HL-60 (cell line): ENCODE measurements around the gene SIX1.

Source experiments
- DNase-seq, 2 experiments: peaks; one replicate each; pipeline ENCODE4 v3.0.0-alpha.2; 2010 to 2020; ENCODE audit warnings: low read depth in 1 of 2, low spot score in 1 of 2
- H3K27ac ChIP-seq: fragments of 250-450 bp; sonication (Bioruptor Pico); replicated peaks from 2 replicates; pipeline ENCODE4 v1.5.1; 2020; ENCODE audit warnings: mild to moderate bottlenecking, moderate library complexity
- H3K27me3 ChIP-seq: fragments of 250-450 bp; sonication (Bioruptor Pico); 2 replicates; pipeline ENCODE4 v1.5.1; 2021; ENCODE audit warnings: mild to moderate bottlenecking, moderate library complexity; ENCODE audit not compliant: insufficient read depth, poor library complexity, severe bottlenecking
- H3K4me3 ChIP-seq: replicated peaks from 2 replicates; pipeline ENCODE4 v1.5.1; 2011; ENCODE audit warnings: mild to moderate bottlenecking, control low read depth, low read length; ENCODE audit not compliant: insufficient read depth
- CTCF ChIP-seq: IDR thresholded peaks from one replicate; pipeline ENCODE4 v1.5.1; 2011; ENCODE audit warnings: low read length, control low read depth, inconsistent platforms; ENCODE audit not compliant: insufficient read depth
- GABPA ChIP-seq: IDR thresholded peaks from 2 replicates; pipeline ENCODE4 v1.6.1; 2012; ENCODE audit warnings: low read depth
- POLR2AphosphoS5 ChIP-seq: IDR thresholded peaks from 2 replicates; pipeline ENCODE4 v1.6.1; 2012; ENCODE audit warnings: low read depth
- REST ChIP-seq: IDR thresholded peaks from 2 replicates; pipeline ENCODE4 v1.6.1; 2012; ENCODE audit warnings: low read depth; ENCODE audit not compliant: insufficient replicate concordance
- SPI1 ChIP-seq: IDR thresholded peaks from 2 replicates; pipeline ENCODE4 v1.6.1; 2012; ENCODE audit warnings: low read depth, mild to moderate bottlenecking, borderline replicate concordance

SIX1 gene

GRCh38 chr14:60668431-60669112, 19.3 kb upstream of the SIX1 start:
- H3K27ac ChIP-seq, result no peak overlapping the region
- no peaks in the 10 kb centered on the region for H3K27me3 ChIP-seq
- TF ChIP-seq POLR2AphosphoS5 (no peak), GABPA (no peak), SPI1 (no peak), REST (no peak), CTCF (no peak)
- H3K4me3 ChIP-seq, result no peak overlapping the region
- DNase-seq, result no peak

DNA sequence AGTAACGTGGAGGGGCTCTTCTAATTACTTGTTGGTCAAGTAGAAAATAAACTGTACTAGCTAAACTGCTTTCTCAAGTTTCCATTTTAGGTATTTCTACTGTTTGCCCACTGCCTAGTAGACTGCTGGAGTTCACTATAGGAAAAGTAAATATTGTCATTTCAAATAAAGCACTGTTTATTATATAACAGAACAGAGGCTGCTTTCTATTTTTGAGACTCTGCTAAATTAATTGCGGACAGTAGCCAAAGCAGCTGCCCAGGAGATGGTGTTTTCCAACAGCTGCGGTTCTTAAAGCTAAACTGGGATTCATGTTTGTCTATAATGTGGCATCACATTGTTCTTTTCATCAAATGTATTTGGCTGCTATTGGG, 15.9 kb upstream of the SIX1 start:
- no peak for DNase-seq
- Histone ChIP-seq H3K27me3 (no peaks in the 10 kb centered on the region), H3K27ac (no peak overlapping the region), H3K4me3 (no peak overlapping the region)
- TF ChIP-seq SPI1 (no peak), GABPA (no peak), REST (no peak), CTCF (no peak), POLR2AphosphoS5 (no peak)

DNA sequence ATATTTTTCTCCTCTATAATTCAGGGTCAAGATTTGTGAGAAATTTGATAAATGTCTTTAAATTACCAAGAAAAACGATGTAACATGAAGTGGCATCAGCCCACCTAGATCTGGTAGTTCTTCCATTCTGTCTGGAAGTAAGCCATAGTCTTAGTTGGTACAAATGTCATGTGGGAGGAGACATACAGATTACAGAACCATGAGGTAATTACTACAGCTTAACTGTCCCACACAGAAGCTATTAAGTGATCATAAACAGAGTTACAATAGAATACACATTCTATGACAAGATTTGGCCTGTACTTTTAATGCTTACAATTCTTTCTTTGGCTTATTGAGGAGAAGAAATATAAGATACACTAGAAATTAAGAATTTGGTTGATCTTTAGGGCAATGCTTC, 13.7 kb upstream of the SIX1 start:
- no peak for DNase-seq
- no peak overlapping the region for H3K27ac ChIP-seq
- no peak overlapping the region for H3K4me3 ChIP-seq
- no peak for TF ChIP-seq POLR2AphosphoS5
- no peak for TF ChIP-seq CTCF
- TF ChIP-seq REST, result no peak
- no peak for TF ChIP-seq GABPA
- no peak for TF ChIP-seq SPI1
- peaks cover 12% of the 10 kb centered on the region for H3K27me3 ChIP-seq
